GM23338 (cell line): ENCODE data around the gene DDI2.

ENCODE experiments used
- CREB1 ChIP-seq: fragments of 250-450 bp; sonication (Bioruptor Pico); IDR thresholded peaks from 2 replicates; pipeline ENCODE4 v1.5.0; 2020; ENCODE audit warnings: low read depth, mild to moderate bottlenecking, moderate library complexity
- CTCF ChIP-seq, 2 experiments: fragments of 200-600 bp in 1 of 2; sonication (generic) in 1 of 2; conservative IDR thresholded peaks; 2 replicates each; pipeline versions ENCODE4 v1.5.1 to v1.6.1; 2016 to 2017; ENCODE audit warnings: antibody characterized with exemption in 2 of 2, low read depth in 2 of 2, mild to moderate bottlenecking in 2 of 2, moderate library complexity in 1 of 2
- ETS1 ChIP-seq: IDR thresholded peaks from 2 replicates; pipeline ENCODE4 v1.6.1; 2016; ENCODE audit warnings: antibody characterized with exemption
- EZH2 ChIP-seq: fragments of 200-600 bp; sonication (generic); IDR thresholded peaks from one replicate; pipeline ENCODE4 v1.8.0; 2017; ENCODE audit warnings: antibody characterized with exemption, mild to moderate bottlenecking, low read depth; ENCODE audit not compliant: unreplicated experiment
- EZH2phosphoT487 ChIP-seq: fragments of 200-600 bp; sonication (generic); IDR thresholded peaks from one replicate; pipeline ENCODE4 v1.8.1; 2018; ENCODE audit warnings: antibody characterized with exemption; ENCODE audit not compliant: unreplicated experiment
- JUNB ChIP-seq: IDR thresholded peaks from one replicate; pipeline ENCODE4 v1.6.1; 2016; ENCODE audit warnings: antibody characterized with exemption; ENCODE audit not compliant: unreplicated experiment
- NANOG ChIP-seq: IDR thresholded peaks from 2 replicates; pipeline ENCODE4 v1.6.1; 2016; ENCODE audit warnings: antibody characterized with exemption, borderline replicate concordance
- POLR2AphosphoS5 ChIP-seq: IDR thresholded peaks from 2 replicates; pipeline ENCODE4 v1.6.1; 2016; ENCODE audit warnings: antibody characterized with exemption, low read depth
- STAT1 ChIP-seq: IDR thresholded peaks from one replicate; pipeline ENCODE4 v1.6.1; 2016; ENCODE audit warnings: antibody characterized with exemption; ENCODE audit not compliant: unreplicated experiment
- ZNF331 ChIP-seq: fragments of 250-450 bp; sonication (Bioruptor Pico); IDR thresholded peaks from 2 replicates; pipeline ENCODE4 v1.5.0; 2020; ENCODE audit warnings: low read depth, mild to moderate bottlenecking, moderate library complexity
- TF ChIP-seq, protein P1 (sequence below): IDR thresholded peaks from one replicate; pipeline ENCODE4 v1.6.1; 2018; ENCODE audit warnings: antibody characterized with exemption; ENCODE audit not compliant: unreplicated experiment

GRCh38 chr1:15654091-15654690 is 36.9 kb downstream of the DDI2 start:
- no peak for TF ChIP-seq EZH2
- TF ChIP-seq EZH2phosphoT487, result no peak
- TF ChIP-seq CTCF (conservative IDR thresholded peaks at IDR 0.05; ENCODE audit: low read depth in 2 of 2), result no peak
- TF ChIP-seq NANOG, result no peak
- no peak for TF ChIP-seq POLR2AphosphoS5
- TF ChIP-seq JUNB, result no peak
- no peak for TF ChIP-seq CREB1
- TF ChIP-seq ETS1, result no peak
- TF ChIP-seq STAT1, result no peak
- TF ChIP-seq, protein P1, sequence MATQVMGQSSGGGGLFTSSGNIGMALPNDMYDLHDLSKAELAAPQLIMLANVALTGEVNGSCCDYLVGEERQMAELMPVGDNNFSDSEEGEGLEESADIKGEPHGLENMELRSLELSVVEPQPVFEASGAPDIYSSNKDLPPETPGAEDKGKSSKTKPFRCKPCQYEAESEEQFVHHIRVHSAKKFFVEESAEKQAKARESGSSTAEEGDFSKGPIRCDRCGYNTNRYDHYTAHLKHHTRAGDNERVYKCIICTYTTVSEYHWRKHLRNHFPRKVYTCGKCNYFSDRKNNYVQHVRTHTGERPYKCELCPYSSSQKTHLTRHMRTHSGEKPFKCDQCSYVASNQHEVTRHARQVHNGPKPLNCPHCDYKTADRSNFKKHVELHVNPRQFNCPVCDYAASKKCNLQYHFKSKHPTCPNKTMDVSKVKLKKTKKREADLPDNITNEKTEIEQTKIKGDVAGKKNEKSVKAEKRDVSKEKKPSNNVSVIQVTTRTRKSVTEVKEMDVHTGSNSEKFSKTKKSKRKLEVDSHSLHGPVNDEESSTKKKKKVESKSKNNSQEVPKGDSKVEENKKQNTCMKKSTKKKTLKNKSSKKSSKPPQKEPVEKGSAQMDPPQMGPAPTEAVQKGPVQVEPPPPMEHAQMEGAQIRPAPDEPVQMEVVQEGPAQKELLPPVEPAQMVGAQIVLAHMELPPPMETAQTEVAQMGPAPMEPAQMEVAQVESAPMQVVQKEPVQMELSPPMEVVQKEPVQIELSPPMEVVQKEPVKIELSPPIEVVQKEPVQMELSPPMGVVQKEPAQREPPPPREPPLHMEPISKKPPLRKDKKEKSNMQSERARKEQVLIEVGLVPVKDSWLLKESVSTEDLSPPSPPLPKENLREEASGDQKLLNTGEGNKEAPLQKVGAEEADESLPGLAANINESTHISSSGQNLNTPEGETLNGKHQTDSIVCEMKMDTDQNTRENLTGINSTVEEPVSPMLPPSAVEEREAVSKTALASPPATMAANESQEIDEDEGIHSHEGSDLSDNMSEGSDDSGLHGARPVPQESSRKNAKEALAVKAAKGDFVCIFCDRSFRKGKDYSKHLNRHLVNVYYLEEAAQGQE, result no peak
- no peak for TF ChIP-seq ZNF331 (CRISPR knock-in tag)
